Hematopoietic multipotent progenitor cell treated with erythropoietin and hydrocortisone succinate and interleukin-3 and kit ligand, for 4 days (in vitro differentiated cells): ENCODE measurements around the gene APOA4.

Experiments used
- DNase-seq: peaks from one replicate; pipeline ENCODE4 v3.0.0-alpha.2; 2015

Gene APOA4

DNA sequence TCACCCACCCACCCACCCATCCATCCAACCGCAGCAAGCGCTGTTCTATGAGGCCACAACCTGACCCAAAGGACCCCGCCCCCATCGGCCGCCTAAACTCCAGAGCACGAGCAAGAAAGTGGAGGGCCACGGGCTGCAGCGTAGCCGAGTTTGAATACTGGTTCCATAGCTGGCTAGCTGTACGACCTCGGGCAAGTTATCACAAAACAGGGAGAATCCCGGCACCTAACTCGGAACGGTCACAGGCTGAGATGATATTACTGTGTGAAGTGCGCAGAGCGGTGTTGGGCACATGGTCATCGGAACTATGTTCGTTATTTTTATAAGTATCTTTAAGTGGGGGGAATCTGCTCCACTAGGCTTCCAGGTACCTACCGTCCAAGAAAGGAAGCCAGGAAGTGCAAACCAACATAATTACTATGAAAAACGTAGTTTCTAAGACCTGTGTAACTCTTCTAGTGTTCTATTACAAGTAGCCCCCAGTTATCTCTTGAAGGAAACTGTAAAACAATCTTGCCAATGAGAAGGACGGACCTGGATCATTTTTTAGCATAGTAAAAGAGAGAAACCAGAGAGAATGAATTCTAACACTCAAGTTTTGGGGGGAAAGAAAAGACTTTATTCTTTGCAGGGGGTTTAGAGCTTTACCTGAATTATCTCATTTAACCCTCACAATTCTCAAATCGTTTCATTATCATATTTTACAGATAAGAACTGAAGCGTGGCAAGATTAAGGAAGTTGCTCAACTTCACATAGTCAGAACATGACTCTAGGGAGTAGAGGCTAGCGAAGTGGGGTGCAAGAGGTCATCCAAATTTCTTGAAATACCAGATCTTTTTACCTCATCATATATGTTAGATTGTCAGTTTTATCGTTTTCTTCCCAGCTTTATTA lies 49.7 kb downstream of the APOA4 start:
- peak; percentile 73 for DNase-seq

DNA sequence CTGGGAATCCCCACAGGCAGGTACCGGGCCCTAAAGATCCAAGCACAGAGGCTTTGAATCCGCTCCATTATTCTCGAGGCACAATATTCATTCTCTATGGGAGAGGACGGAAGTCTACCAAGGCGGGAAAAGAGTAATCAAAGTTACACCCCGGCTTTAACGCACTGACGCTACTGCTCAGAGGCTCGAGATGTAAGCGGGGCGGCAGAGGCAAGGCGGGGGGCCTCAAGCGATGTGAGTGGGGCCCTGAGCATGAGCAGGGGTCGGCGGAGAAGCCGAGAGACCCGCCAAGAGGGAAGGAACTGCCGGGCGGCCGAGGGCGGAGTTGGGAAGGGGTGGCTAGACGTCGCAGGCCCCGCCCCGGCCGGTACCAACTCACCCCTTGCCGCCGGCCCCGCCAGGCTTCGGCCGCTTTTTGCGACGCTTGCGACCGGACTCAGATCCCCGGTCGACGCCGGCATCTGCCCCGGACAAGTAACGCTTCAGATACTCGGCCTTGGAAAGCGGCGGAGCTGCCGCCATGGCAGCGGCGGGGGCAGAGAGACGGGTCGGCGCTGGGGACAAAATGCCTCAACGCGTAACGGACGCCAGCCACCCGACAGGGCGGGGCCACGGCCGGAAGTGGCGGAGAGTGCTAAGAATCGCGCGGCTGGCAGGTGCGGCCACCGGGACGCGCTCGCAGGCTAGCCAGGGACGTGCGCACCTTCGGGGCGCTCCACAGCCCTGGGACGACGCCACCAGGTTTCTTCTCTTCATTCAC lies 50.5 kb downstream of the APOA4 start, which contains the start of gene BUD13:
Gene BUD13, minus strand, starts transcription at position 545 of the 760 bp plus-strand sequence. Its CDS starts 23 bp downstream, at position 522.
- peak; percentile 96 for DNase-seq

DNA sequence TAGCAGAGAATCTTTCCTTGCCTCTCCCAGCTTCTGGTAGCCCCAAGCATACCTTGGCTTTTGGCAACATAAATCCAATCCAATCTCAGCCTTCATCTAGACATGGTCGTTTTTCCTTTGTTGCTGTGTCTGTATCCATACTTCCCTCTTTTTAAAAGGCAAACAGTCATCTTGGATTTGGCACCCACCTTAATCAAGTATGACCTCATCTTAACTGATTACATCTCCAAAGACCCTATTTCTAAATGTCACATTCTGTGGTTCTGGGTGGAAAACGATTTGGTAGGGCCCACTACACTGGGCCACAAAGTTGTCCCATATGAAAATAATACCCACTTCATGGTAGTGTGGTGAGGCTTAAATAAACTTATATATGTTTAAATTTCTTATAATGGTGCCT lies 51.2 kb downstream of the APOA4 start:
- no peak for DNase-seq
